GM18519 (cell line): ENCODE data around the gene LAMB1.

Experiments used
- ATAC-seq: cut with Tn5 transposase; IDR thresholded peaks from one replicate; pipeline ENCODE4 v1.9.1; 2021; ENCODE audit warnings: mild to moderate bottlenecking, moderate library complexity; ENCODE audit not compliant: unreplicated experiment, low FRiP score

Gene LAMB1

DNA sequence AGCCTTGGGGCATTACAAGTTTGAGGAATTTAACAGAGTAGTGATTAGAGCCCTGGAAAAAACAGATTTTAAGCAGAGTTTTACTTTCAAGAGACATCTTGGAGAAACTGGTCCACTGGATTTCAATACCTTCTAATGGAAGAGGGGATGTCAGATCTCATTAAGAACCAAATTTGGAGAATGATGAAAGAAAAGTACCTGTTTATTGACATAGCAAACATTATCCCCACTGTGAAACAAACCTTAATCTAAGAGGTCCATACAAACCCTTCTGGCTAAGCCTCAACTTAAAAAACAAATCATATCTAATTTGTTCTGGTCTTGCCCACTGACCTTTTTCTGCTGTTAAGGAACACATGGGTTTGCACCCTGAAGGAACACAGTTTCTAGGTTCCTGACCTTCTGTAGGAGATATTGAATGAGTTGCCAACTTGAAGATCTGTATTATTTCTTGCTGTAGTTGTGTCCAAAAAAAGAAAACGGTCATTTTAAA, 53.5 kb downstream of the LAMB1 start:
- no peak for ATAC-seq

DNA sequence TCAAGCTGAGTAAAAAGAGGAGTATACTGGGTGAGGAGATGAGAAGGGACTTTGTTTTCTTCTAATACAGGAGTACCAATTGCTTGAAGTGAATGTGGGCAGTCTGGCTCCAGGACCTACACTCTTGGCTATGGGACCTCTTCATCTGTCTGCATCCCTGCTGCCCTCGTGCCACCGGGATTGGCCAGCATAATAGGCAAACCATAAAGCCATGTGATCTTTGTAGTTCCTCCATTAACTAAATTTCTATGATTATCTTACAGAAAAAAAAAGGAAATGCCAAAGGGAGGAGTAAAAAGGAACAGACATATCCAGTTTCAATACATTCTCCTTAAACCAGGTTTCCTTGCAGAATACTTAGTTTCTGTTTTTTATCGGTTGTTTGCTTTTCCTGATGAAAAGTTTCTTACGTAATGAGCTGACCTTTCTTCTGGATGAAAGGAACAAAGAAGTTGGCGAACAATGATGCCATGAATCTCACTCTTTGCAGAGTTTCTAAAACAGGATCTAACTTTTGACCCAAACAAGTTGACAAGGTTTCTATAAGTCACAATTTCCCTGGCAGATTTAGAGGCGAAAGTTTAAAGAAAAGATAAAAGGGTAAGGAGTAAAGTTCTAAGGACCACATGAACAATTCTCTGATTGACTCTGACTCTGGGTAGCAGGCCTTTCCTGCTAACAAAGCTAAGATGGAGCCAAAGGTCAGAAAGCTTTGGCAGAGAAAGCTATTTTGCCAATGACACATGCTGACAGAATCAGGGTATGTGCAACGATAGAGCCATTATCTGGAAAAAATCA, 54.1 kb downstream of the LAMB1 start:
- ATAC-seq, result no peak

DNA sequence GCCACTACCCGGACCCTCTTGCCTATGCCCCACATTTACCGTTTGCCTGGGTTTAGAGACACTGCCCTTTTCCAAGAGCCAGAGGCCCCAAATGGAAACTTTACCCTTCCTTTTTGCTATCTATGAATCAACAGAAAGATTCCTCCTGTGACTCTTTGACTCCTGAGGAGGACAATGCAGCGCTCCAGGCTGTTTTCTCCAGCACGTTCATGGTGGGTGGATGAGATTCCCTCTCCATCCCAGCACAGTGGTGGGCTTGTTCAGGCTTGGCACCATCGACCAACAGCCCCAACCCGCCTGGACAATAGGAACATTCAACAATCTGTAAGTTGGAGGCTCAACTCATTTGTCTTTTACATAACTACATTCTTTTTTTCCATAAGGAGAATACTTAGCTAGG, 56.1 kb downstream of the LAMB1 start:
- ATAC-seq, result no peak

DNA sequence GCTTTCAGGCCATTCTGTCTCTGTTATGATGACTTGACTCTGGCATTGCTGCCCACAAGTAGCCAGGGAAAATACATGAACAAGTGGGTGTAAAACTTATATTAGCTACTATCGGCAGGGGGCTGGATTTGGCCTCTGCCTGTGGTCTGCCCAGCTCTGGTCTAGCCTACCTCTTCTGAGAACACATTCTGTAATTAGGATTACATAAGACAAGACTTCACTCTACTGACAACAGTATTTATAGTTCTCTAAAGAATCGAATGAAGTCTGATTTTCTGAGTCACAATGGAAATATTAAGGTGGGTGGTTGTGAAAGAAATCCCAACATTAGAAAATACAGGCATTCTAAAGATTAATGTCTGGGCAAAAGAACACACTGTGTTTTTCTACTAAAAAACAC, 56.5 kb downstream of the LAMB1 start:
- ATAC-seq, result no peak

DNA sequence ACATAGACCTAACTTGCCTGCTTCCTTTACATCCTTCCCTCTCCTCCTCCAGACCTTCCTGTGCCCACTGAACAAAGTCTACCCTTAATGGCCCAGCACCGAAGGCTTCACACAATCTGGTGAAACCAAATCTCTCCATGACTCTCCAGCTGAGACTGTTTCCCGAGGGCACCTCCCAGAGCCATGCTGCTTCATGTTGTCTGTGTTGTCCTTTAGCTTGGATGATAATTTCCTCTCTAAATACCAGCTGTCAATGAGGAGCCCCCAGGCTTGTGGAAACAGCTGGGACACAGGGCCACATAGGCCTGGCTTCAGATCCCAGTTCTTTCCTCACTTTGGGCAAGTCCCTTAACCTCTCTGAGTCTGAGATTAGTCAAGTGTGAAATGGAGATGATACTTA, 57.6 kb downstream of the LAMB1 start:
- no peak for ATAC-seq

DNA sequence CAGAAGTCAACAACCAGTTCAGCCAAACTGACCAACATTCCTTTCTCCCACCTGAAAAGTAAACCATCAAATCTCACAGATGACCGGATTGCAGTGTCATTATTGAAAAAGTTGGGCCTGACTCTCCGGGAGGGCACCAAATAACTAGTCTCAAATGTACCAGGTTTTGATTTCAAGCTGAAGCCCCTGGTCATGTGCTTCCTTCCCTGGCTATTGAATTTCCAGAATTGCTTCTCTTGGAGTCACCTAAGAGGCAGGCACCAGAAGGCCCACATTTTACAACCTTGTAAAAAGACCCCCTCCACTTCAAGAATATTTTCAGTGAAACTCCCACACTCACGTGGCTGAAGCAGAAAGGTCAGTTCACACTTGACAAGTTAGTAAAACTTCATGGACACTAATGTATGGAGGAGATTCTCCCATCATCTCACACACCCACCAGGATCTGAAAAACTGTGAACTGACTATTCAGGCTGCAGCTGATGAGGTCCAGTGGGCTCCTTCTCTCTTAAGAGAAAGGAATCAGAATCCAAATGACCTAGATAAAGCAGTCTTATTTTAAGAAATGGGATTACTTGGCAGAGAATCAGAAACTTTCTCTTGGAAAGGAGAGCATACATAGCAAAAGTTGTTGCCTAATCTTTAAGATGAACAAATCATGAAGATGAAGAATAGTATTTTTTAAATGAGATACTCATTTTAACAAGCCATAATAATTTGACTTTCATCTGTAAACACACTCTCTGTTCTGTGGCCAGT, 58.4 kb downstream of the LAMB1 start:
- no peak for ATAC-seq

DNA sequence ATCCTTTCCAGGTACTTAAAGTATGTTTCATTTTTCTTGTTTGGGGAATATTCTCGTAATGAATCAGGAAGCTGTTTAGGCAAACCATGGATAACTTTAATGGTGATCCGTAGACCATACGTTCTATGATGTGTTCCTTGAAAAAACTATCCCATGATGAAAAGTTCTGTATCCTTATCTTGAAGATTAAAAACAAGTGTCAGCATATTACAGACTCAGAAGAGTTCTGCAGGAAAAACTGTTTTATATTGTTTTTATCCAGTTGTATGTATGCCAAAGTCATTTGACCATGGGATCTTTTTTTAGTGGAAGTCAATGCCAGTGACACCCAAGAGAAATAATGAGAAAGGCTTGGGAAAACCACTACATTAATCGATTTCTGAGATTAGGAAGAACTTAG, 59.9 kb downstream of the LAMB1 start:
- no peak for ATAC-seq

DNA sequence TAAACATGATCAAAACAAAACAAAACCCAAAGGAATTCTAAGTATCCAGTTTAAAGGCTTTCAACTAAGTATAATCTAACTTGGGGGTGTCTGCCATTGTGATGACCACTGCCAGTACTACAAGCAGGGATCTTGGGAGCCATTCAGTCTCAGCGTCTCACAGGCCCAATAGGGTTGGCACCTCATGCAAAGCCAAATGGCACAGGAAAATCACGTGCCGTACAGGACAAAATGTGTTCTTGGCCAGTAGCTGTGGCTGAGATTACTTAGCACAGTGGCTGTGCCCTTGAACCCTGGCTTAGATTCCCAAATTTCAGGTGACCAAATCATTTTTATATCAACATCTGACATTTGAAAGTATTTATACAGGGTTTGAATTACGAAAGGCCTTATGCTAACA, 62.0 kb downstream of the LAMB1 start:
- ATAC-seq, result no peak

DNA sequence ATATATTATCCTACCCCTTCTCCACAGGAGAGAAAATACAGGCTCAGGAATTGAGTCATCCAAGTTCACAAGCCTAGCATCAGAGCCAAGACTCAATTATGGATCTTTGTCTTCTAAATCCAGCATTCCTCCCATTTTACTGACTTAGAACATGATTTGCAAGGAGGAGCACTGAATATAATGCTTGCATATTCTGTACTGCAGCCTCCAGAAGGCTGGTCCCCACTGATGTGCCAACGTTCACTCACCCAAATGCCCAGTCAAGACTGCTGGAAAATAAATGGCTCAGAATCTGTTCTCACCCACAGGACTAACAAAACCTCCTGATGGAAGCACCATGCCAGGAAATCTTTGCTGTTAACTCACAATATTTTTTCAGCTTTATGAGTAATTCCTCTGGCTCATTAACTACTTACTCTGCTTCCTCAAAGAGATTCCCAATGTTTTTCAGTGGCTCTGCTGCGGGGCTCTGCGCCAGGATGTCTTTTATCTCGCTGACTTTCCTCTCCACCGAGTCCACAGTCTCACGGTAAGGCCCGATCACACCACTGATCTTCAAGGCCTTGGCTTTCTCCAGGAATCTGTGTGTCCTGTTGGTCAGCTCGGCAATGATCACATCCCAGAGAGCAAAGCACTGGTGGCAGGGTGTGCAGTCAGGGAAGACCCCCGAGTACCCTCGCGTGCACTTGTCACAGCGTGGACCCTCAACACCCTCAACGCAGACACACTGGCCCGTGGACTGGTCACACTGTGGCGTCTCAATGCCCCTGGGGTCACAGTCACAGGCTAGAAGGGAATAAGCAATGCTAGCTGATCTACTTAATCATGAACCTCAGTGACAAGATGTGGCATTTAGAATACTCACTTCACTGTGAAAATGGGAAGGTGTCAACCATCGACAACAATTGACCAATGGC, 63.1 kb downstream of the LAMB1 start:
- no peak for ATAC-seq

DNA sequence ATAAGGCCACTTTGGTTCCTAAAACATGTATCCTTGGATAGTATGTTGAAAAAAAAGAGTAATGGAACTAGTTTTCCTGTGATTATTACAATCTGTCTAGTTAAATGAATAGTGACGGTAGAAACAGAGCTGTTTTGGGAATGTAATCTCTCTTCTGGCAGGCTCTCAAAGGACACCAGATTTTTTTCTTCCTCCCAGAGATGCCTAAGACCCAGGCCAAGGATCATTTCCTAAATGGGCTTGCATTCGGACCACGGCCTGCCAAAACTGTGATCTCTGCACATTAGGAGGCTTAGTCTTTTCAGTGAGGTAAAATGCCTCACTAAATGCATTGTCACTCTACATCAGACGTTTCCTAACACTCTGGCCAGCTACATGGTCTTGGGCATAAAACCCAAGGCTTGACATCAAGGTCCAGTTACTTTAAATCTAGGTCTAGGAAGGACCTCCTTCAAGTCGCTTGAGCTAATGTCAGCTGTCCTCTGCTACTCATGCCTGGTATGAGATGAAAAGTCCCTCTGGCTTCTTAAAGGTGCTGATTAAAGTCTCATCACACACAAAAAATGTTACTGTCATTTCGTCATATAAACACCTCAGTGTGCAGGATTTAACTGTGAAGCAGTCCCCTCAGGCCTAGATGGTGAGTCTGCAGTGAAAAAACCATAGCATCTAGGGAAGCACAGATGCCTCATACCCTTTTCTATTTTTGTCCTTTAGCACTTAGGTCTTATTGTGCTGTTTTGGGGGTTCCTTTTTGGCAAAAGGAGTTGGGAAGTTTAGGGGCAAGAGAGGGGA, 64.3 kb downstream of the LAMB1 start:
- no peak for ATAC-seq

DNA sequence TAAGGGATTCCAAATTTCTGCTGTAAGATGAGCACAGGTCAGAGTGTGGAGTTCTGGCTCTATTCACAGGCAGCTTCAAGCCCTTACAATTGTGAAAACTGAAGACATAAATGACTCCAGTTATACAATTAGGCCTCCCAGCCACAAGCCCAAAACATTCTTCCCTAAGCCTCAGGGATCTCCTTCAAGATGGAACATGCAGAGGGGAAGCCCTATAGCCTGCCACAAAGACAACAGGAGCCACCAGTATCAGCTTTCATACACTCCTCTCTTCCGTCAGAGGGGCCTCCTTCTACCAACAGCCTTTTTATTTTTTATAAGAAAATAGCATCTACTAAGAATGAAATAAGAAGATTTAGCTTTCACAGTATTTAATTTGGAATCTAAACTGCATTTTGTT, 65.4 kb downstream of the LAMB1 start:
- ATAC-seq, result no peak

DNA sequence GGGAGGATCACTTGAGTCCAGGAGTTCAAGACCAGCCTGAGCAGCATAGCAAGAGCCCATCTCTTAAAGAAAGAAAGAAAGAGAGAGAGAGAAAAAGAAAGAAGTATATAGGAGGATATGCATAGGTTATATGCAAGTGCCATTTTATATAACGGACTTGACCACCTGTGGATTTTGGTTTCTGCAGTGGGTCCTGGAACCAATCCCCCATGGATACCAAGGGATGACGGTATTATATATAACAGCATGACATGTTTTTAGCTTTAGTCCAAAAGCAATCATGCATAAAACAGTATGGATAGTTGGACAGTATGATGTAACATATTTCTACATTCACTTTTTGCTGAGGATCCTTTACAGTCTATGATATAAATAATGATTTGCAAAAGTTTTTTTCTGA, 66.6 kb downstream of the LAMB1 start:
- ATAC-seq, result no peak

DNA sequence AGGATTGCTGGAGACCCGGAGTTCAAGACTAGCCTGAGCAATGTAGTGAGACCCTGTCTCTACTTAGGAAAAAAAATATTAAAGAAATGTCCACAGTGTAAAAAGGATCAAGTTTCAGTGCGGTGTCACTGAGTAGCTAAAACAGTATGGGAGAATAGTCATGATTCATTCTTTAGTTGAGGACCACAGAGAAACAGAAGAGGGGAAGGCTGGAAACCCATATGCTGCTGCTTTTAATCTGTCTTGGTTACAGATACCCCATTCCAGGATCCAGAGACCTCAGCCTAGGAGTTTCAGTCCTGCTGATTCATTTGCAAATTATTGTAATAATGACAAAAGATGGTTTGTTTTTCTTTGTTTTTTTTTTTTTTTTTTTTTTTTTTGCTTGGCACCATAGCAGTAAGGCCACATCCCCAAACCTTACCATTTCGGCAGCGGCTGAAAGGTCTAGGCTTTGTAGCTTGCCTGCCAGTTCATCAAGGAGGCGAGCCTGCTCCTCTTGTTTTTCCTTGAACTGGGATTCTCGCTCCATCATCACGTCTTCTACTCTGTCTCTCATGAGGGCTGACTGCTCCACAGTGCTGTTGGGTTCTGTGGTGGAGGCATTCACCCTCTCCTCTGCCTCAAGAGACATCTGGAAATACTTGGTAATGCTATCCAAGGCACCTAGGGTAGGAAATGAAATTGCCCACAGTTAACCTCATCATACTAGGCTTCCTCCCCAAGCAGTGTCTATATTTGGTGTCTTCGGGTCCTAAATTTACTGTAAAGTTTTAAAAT, 67.8 kb downstream of the LAMB1 start:
- ATAC-seq, result no peak

DNA sequence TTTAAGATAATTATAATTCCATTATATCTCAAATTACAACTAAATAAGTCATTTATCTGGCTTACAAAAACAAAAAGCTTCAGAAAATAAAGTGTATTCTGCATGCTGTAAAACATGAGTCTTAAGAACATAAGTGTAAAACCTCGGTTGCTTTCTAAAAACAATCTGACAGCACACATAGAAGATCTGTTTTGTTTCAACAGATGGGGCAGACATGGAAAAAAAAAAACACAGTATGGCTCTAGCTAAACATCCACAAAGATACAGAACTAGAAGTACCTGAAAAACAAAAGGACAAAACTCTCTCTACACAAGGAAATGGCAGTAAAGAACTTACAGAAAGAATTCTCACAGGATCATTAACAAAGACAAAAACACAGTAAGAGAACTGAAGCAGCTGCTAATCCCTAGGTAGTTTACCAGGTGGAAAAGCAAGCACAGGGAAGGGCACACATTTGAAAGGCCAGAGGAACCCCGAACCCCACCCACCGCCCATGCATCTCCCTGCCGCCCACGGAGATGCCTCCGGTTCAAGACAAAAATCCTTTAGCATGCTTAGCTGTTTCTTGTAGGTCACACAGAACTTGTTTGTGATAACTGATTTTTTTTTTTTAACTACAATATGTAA, 69.5 kb downstream of the LAMB1 start:
- ATAC-seq, result no peak

DNA sequence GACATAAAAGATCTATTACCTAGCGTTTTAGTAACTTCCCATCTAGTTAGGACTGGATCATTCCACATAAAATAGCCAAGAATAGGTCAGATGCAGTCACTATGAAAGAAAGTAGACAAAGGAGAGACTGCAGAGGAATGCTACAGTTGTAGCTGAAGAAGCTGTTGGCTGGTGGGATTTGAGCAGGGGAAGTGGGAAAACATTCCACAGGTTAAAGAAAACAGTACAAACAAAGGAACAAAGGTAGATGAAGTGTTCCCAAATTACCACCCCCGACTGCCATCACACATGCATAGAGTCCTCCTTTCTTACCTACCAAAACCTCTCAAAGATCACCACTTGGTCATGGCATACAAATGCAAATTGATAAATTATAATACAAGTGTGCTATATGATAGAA, 70.2 kb downstream of the LAMB1 start:
- ATAC-seq, result no peak

DNA sequence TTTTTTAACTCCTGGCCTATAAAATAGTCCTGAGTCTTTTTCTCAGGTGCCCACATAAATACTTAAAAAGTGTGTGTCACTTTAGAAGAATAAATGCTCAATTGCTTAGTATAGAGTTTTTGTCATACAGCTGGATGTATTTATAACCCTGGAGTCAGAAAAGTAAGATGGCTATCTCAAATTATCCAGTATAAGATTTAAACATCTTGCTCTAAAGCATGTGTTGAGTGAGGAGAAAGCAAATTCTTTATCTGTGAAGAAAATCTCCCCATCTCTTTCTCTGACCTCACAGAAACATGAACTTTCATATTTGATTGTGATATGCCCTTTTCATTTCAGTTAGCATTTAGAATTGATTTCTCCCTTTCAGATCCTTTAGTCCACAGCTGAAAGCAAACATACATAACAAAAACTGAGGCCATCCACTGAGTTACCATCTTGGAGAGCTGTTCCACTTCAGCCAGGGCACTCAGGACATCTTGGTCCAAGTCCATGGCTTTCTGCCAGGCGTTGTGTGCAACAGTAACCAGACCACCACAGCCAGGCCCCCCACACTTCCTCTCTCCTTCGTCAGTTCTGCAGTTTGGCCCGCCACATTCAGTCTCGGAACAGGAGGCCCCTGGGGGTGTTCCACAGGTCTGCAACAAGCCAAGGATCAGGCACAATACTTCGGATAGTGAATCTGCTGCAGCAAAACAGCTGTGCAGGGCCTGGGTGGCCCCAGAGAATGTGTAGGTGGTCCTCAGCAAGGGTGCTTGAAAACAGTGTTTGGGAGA, 71.0 kb downstream of the LAMB1 start:
- no peak for ATAC-seq

DNA sequence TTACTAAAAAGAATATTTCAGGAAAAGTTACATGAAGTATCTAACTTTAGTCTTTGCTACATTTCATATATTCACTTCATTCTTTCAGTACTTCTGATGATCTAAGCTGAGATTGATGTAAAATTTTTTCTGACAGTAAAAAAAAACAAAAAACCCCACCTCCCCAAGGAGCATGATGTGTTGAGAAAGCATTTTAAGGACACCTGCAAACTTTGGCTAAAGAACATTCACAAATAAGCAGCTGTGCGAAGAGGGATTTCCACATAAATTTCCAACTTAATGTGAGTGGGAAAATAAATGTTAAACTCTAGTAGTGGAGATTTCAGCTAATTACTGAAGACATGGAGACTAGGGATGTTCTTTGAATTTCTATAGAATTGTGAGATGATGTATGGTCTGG, 76.5 kb downstream of the LAMB1 start:
- no peak for ATAC-seq

DNA sequence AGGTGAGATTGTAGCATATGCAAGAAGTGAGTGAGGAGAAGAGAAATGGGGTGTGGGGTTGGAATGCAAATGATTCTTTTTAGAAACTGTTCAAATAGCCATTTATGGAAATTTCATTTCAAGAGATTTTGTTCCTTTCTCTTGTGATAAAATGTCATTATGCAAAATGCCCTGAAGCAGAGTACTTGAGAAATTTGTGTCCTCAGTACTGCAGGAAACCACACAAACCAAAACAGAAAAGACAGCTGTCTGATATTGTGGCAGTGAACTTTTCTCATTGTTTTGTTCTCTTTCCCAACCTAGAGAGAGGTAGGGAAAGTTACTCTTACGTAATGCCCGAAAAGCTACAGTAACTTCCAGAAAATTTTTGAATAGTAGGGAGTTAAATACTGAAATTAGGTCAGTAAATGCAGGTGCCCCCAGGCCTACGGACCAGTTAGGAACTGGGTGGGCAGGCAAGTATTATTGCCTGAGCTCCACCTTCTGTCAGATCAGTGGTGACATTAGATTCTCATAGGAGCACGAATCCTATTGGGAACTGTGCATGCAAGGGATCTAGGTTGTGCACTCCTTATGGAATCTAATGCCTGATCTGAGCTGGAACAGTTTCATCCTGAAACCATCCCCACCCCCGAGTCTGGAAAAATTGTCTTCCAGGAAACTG, 78.0 kb downstream of the LAMB1 start:
- ATAC-seq, result peak; percentile 71
